Left ventricle myocardium inferior (tissue), 1 donor: ENCODE results near the gene TMEM270. TPM values are rescaled to one million over a fixed set of nuclear protein-coding genes. Genes with fewer than 3 reads are reported as not detected.
"Not testable (repeated sequence)": the region's sequence is repeated elsewhere in the genome, so short reads cannot be mapped to it uniquely, and the experiment has no call there.

Experiments
- DNase-seq: peaks from one replicate; pipeline ENCODE4 v3.0.0-alpha.2; 2020
- H3K27ac ChIP-seq: fragments of 200-600 bp; replicated peaks from 2 replicates; pipeline ENCODE4 v1.8.0; 2021
- H3K27me3 ChIP-seq: fragments of 200-600 bp; 2 replicates; pipeline ENCODE4 v1.8.0; 2021; ENCODE audit warnings: low read depth
- H3K36me3 ChIP-seq: fragments of 200-600 bp; 2 replicates; pipeline ENCODE4 v1.8.0; 2021
- H3K4me1 ChIP-seq: fragments of 200-600 bp; 2 replicates; pipeline ENCODE4 v1.8.0; 2021
- H3K4me3 ChIP-seq: fragments of 200-600 bp; 2 replicates; pipeline ENCODE4 v1.8.0; 2021; ENCODE audit warnings: mild to moderate bottlenecking, moderate library complexity
- H3K9me3 ChIP-seq: fragments of 200-600 bp; replicated peaks from 2 replicates; pipeline ENCODE4 v1.8.0; 2021
- intact Hi-C: fragments of 100-400 bp; cut with micrococcal nuclease; formaldehyde crosslinking; loops from one replicate; pipeline ENCODE4 v1.11.0; 2022
- total RNA-seq: library from RNA; stranded (reverse); fragmentation: NEBNext Ultra II Directional; extraction: Animal tissue kit (Norgen Biotek cat#: 25700); gene quantifications from one replicate; pipeline ENCODE4 v1.2.1, GENCODE V29; 2021
- TF ChIP-seq, protein P1 (sequence below): fragments of 200-600 bp; IDR thresholded peaks from 2 replicates; pipeline ENCODE4 v1.8.0; 2021; ENCODE audit warnings: antibody characterized with exemption, mild to moderate bottlenecking, borderline replicate concordance
- donor health status: DM: no; HTN: yes; CAD: no; lungs with severe emphysema.

Gene TMEM270
- total RNA-seq, 1 donor from 2014 or later = not detected

GRCh38 chr7:73844848-73845460 lies 16.0 kb upstream of the TMEM270 start:
- Histone ChIP-seq H3K36me3 (no peaks in the 10 kb centered on the region), H3K4me1 (peaks cover 12% of the 10 kb centered on the region), H3K9me3 (no peaks in the 10 kb centered on the region), H3K27ac (peak overlapping the region; percentile 3), H3K4me3 (no peak overlapping the region), H3K27me3 (no peaks in the 10 kb centered on the region)
- DNase-seq = no peak
- intact Hi-C loops = no loop called here
- TF ChIP-seq, protein P1, sequence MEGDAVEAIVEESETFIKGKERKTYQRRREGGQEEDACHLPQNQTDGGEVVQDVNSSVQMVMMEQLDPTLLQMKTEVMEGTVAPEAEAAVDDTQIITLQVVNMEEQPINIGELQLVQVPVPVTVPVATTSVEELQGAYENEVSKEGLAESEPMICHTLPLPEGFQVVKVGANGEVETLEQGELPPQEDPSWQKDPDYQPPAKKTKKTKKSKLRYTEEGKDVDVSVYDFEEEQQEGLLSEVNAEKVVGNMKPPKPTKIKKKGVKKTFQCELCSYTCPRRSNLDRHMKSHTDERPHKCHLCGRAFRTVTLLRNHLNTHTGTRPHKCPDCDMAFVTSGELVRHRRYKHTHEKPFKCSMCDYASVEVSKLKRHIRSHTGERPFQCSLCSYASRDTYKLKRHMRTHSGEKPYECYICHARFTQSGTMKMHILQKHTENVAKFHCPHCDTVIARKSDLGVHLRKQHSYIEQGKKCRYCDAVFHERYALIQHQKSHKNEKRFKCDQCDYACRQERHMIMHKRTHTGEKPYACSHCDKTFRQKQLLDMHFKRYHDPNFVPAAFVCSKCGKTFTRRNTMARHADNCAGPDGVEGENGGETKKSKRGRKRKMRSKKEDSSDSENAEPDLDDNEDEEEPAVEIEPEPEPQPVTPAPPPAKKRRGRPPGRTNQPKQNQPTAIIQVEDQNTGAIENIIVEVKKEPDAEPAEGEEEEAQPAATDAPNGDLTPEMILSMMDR = no peak

- Histone ChIP-seq H3K27ac (peak overlapping the region; percentile 19), H3K4me1 (peaks cover 13% of the 10 kb centered on the region)
- H3K9me3 ChIP-seq, H3K27me3 ChIP-seq, H3K36me3 ChIP-seq, H3K4me3 ChIP-seq, DNase-seq, intact Hi-C loops: not testable (repeated sequence)
Observed at GRCh38 chr7:73845701-73846195, 15.2 kb upstream of the TMEM270 start.

- no peak for DNase-seq
- H3K27me3 ChIP-seq = peaks cover 9% of the 10 kb centered on the region
- TF ChIP-seq, protein P1 = no peak
- no peaks in the 10 kb centered on the region for H3K36me3 ChIP-seq
- H3K4me3 ChIP-seq = no peak overlapping the region
- H3K27ac ChIP-seq = no peak overlapping the region
- intact Hi-C loops = no loop called here
- no peaks in the 10 kb centered on the region for H3K9me3 ChIP-seq
- H3K4me1 ChIP-seq = peaks cover 12% of the 10 kb centered on the region
Observed at GRCh38 chr7:73847941-73848723, 12.8 kb upstream of the TMEM270 start.

DNA sequence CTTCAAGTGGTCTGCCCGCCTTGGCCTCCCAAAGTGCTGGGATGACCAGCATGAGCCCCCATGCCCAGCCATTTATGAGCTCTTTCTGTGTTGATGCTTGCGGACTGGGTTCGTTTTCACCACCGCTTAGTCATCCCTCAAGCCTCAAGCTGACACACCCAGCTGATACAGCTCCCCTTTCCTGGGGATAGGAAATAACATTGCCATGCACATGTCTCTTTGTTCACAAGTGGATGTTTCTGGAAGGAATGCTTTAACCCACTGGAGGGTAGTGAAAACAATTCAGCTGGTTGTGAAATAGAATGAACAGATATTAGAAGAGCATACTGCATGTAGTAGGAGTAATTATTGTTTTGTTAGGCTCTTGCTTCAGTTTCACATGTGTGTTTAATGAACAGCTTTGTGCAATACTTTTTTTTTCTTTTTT lies 10.2 kb upstream of the TMEM270 start:
- intact Hi-C loops = loop anchor here (5.0 kb wide), 1 partner anchor 38 kb away; no protein-coding TSS in a partner anchor
- TF ChIP-seq, protein P1 = no peak
- Histone ChIP-seq H3K4me1 (peaks cover 12% of the 10 kb centered on the region), H3K36me3 (no peaks in the 10 kb centered on the region), H3K4me3 (no peak overlapping the region), H3K9me3 (no peaks in the 10 kb centered on the region), H3K27me3 (peaks cover 29% of the 10 kb centered on the region), H3K27ac (peak overlapping the region; percentile 66)
- no peak for DNase-seq

DNA sequence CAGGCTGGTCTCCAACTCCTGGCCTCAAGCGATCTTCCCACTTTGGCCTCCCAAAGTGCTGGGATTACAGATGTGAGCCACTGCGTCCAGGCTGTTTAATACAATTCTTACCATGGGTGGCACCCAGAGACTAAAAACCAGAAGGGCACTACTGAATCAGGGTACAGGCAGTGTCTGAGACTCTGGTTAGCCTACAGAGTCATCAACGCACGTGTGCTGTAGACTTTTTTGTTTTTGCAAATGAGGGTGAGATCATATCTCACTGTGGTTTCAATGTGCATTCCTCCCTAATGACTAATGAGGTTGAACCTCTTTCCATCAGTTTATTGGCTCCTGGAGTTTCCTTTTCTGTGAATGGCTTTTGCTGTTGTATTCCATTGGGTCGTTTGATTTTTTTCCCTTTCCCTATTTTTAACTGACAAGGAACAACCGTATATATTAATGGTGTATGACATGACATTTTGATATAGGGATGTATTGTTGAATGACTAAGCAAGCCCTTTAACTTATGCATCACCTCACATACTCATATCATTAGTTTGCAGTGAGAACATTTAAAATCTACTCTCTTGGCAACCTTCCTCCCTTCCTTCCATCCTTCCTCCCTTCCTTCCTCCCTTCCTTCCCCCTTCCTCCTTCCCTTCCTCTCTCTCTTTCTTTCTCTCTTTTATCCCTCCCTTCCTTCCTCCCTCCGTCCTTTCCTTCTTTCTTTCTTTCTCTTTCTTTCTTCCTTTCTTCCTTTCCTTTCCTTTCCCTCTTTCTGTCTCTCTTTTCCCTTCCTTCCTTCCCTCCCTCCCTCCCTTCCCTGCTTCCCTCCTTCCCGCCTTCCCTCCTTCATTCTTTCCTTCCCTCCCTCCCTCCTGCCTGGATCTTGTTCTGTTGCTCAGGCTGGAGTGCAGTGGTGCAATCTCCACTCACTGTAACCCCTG lies 9.3 kb upstream of the TMEM270 start:
- peak overlapping the region; percentile 66 for H3K27ac ChIP-seq
- no peaks in the 10 kb centered on the region for H3K36me3 ChIP-seq

More for the DNA sequence above, 9.3 kb upstream of the TMEM270 start:
- no peaks in the 10 kb centered on the region for H3K9me3 ChIP-seq
- TF ChIP-seq, protein P1 = no peak
- peaks cover 12% of the 10 kb centered on the region for H3K4me1 ChIP-seq
- H3K27me3 ChIP-seq = peaks cover 36% of the 10 kb centered on the region
- DNase-seq = no peak
- intact Hi-C loops = loop anchor here (5.0 kb wide), 1 partner anchor 39 kb away; no protein-coding TSS in a partner anchor
- no peak overlapping the region for H3K4me3 ChIP-seq
